WI38 (cell line): Measurements from ENCODE around the gene CRYBB2.
"Not testable (repeated sequence)": the region's sequence is repeated elsewhere in the genome, so short reads cannot be mapped to it uniquely, and the experiment has no call there.

Experiments
- H3K4me3 ChIP-seq: 2 replicates; pipeline ENCODE4 v1.5.1; 2011; ENCODE audit warnings: low read depth, mild to moderate bottlenecking, control low read depth, low read length
- TF ChIP-seq, protein P1 (sequence below): IDR thresholded peaks from 2 replicates; pipeline ENCODE4 v1.5.1; 2012; ENCODE audit warnings: low read depth, mild to moderate bottlenecking, control low read depth, low read length

Gene CRYBB2

GRCh38 chr22:25177226-25177625 lies 42.2 kb upstream of the CRYBB2 start:
- no peak overlapping the region for H3K4me3 ChIP-seq
- TF ChIP-seq, protein P1, sequence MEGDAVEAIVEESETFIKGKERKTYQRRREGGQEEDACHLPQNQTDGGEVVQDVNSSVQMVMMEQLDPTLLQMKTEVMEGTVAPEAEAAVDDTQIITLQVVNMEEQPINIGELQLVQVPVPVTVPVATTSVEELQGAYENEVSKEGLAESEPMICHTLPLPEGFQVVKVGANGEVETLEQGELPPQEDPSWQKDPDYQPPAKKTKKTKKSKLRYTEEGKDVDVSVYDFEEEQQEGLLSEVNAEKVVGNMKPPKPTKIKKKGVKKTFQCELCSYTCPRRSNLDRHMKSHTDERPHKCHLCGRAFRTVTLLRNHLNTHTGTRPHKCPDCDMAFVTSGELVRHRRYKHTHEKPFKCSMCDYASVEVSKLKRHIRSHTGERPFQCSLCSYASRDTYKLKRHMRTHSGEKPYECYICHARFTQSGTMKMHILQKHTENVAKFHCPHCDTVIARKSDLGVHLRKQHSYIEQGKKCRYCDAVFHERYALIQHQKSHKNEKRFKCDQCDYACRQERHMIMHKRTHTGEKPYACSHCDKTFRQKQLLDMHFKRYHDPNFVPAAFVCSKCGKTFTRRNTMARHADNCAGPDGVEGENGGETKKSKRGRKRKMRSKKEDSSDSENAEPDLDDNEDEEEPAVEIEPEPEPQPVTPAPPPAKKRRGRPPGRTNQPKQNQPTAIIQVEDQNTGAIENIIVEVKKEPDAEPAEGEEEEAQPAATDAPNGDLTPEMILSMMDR: no peak

DNA sequence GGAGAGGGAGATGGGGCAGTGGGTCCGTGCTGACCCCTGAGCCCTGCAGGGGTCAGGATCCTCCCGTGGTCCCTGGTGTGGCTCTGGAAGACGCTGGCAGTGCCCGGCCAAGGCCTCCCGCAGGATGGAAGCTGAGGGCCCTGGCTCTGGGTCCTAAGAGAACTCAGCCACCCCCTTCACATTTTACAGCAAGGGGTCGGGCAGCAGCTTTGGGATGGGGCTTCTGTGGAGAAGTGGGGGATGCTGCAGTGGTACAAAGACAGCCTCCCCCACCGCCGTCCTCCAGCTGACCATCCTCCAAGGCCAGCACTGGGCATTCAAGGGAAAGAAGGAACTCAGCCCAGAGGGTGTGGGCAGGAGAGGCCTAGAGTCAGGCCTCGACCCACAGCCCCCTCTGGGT lies 41.5 kb upstream of the CRYBB2 start:
- TF ChIP-seq, protein P1: no peak

DNA sequence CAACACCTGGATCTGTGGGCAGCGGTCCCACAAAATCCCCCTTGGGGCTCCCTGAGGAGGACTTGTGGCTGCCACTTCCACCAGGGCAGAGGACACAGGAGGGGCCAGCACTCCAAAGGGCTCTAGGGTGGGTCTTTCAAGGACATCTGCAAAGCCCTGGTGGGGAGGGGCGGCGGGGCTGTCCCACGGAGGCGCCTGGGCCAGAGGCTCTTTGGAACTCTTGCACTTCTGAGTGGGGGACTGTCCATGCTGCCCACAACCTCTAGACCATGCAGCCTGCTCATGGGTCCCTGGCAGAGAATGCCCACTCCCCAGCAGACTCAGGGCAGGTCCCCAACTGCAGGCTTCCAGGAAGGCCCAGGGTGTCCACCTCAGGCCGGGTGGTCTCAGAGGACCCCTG lies 41.1 kb upstream of the CRYBB2 start:
- H3K4me3 ChIP-seq: not testable (repeated sequence)

More for the DNA sequence above, 41.5 kb upstream of the CRYBB2 start:
- H3K4me3 ChIP-seq: no peak overlapping the region

DNA sequence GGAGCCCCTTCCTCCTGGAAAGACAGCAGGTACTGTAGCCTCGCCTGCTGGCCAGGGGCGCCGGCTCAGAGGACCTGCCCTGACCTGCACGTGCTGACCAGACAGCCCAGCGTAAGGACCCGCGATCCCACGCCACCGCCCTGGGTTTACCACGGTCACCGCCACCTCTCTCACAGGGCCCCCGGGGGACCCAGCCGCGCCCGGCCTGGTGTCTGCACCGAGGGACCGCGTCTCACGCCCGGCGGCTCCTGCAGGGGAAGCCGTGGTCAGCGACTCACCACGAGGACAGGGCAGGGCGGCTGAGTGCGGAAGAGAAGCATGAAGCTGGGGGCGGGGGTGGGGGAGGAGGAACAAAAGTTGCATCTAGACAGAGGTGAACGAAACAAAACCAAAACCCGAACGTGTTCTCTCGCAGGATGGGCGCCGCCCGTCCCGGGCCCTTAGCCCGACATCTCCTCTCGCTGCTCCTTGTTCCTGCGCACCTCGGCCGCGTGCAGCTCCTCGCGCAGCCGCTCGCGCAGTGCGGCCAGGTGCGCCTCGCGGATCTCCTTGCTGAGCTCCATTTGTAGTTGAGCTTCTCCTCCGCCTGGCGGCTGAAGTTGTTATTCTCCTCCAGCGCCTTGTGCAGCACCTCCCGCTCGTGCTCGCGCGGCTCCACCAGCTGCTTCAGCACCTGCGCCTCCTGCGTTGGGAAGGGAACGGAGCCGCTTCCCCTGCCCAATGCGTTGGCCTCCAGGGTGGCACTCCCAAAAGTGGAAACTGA lies 40.4 kb upstream of the CRYBB2 start:
- H3K4me3 ChIP-seq: not testable (repeated sequence)

GRCh38 chr22:25182131-25183110 lies 37.0 kb upstream of the CRYBB2 start:
- H3K4me3 ChIP-seq: no peak overlapping the region
- TF ChIP-seq, protein P1: no peak

DNA sequence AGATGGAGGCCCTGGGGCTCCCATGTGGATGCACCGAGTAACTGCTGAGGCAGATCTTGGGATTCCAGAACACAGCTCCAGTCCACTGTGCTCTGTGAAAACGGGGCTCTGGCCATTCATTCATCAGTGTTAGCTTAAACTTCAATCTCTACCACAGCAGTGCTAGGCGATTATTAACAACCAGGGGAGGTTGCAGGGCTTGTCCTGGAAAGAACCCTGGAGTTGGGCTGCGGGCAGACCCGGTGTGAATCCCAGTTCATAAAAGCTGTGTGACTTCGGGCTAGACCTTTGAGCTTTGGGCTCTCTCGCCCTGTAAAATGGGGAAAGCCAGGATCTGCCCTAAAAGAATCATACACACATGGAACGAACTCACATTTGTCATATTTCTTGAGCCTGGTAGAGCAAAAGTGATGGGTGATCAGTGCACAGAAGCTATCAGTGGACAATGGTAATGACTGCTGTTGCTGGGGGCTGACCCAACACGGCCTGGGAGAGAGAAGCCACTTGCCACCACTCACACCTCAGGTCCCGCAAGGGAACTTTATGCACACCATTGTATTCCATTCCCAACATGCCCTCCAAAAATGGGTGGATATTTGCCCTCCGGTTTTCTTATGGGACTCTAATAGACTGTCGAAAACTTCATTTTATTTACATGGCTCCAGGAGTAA lies 35.4 kb upstream of the CRYBB2 start:
- H3K4me3 ChIP-seq: no peak overlapping the region
- TF ChIP-seq, protein P1: no peak

DNA sequence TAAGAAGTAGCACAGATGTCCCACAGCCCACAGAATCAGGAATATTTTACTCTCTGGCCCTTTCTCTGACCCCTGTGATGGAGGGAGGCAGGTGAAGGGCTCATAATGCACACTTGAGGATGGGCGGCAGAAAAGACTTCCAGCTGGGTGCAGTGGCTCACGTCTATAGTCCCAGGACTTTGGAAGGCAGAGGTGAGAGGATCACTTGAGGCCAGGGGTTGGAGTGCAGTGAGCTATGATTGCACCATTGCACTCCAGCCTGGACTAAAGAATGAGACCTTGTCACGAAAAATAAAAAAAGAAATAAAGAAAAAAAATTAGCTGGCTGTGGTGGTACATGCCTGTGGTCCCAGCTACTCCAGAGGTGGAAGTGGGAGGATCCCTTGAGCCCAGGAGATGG lies 33.3 kb upstream of the CRYBB2 start:
- TF ChIP-seq, protein P1: no peak
- no peak overlapping the region for H3K4me3 ChIP-seq

GRCh38 chr22:25187469-25187868 lies 32.0 kb upstream of the CRYBB2 start:
- no peak overlapping the region for H3K4me3 ChIP-seq

More at GRCh38 chr22:25187469-25187868, 32.0 kb upstream of the CRYBB2 start:
- TF ChIP-seq, protein P1: no peak
